ENCODE measurements around the gene TPRG1. TPM values are rescaled to one million over a fixed set of nuclear protein-coding genes. Genes with fewer than 3 reads are reported as not detected.

Gene TPRG1
- total and polyA plus RNA-seq, 9 of the 15 experiments (the other 6 are each of a cell fraction or from before 2014, with no cell fraction given): 0.01 TPM; not detected in 8

GRCh38 chr3:189239616-189240015 is 67.8 kb downstream of the TPRG1 start (continued):
- TF ChIP-seq ZKSCAN1 (IDR thresholded peaks at IDR 0.05; ENCODE audit: low read depth, low read length) (no peak), GTF2A2 (tag; IDR thresholded peaks at IDR 0.05) (no peak)

GRCh38 chr3:189249987-189250386 is 78.2 kb downstream of the TPRG1 start:
- Histone ChIP-seq H3K4me1 (replicated peaks in 1 of 2; ENCODE audit: control insufficient read depth in 2 of 2, insufficient read depth in 2 of 2, low read length in 2 of 2) (no peaks in the 10 kb centered on the region), H3K9ac (ENCODE audit: insufficient read depth in 1 of 2, low read depth in 2 of 2, low read length in 2 of 2) (no peak overlapping the region), H3K27ac (ENCODE audit: extremely low read depth, low read depth, low read length) (no peak overlapping the region), H3K4me3 (no peak overlapping the region), H3K79me2 (ENCODE audit: control insufficient read depth, insufficient read depth, low read length) (no peaks in the 10 kb centered on the region), H3K36me3 (ENCODE audit: control insufficient read depth, insufficient read depth, low read length) (no peaks in the 10 kb centered on the region), H3K9me1 (ENCODE audit: control insufficient read depth, insufficient read depth, low read length) (no peaks in the 10 kb centered on the region), H3K4me2 (ENCODE audit: insufficient read depth, low read length) (no peak overlapping the region), H2AFZ (ENCODE audit: low read depth, low read length) (no peak overlapping the region), H4K20me1 (replicated peaks; ENCODE audit: control insufficient read depth, insufficient read depth, low read length) (no peaks in the 10 kb centered on the region), H3K9me3 (replicated peaks; ENCODE audit: control insufficient read depth, insufficient read depth, low read depth, low read length) (no peaks in the 10 kb centered on the region), H3K27me3 (ENCODE audit: control insufficient read depth in 2 of 2, insufficient read depth in 2 of 2, low read length in 2 of 2) (no peaks in the 10 kb centered on the region)
- no peak for TF ChIP-seq ZFPM2 (CRISPR knock-in tag; IDR thresholded peaks at IDR 0.05)
- TF ChIP-seq SMAD4 (CRISPR knock-in tag; conservative IDR thresholded peaks at IDR 0.05): no peak
- no peak for TF ChIP-seq ZNF551 (CRISPR knock-in tag; IDR thresholded peaks at IDR 0.05)
- TF ChIP-seq STAT5B (CRISPR knock-in tag; IDR thresholded peaks at IDR 0.05): no peak
- no peak for TF ChIP-seq LCOR (CRISPR knock-in tag; IDR thresholded peaks at IDR 0.05)
- no peak for TF ChIP-seq MYC (IDR thresholded peaks at IDR 0.05; ENCODE audit: low read depth, low read length)
- no peak for TF ChIP-seq MYC (CRISPR knock-in tag; IDR thresholded peaks at IDR 0.05; ENCODE audit: borderline replicate concordance, low read depth)
- TF ChIP-seq TBL1XR1 (IDR thresholded peaks at IDR 0.05; ENCODE audit: low read length in 2 of 2): no peak
- TF ChIP-seq GATAD2B (IDR thresholded peaks at IDR 0.05; ENCODE audit: borderline replicate concordance): no peak
- TF ChIP-seq ZNF695 (CRISPR knock-in tag; IDR thresholded peaks at IDR 0.05): no peak
- WGBS (ENCODE audit: insufficient coverage, low coverage, missing lambda C conversion rate): 0% methylated on average over 1 of the region's 1 CpG
- ATAC-seq (no peak), FAIRE-seq (no peak), DNase-seq (ENCODE audit: extremely low read depth in 1 of 4, low spot score in 3 of 4) (no peak)
- in situ Hi-C loops (cut with MboI): no loop called here
- intact Hi-C loops (cut with micrococcal nuclease): no loop called here
- POLR2A ChIA-PET: no interaction called here
- no TSS peak for BruUV-seq (replicated peaks)
- CTCF ChIA-PET (ENCODE audit: low intra/inter-chr PET ratio): interaction anchor here (0.6 kb wide), 1 partner anchor 220 kb away, joined by 3 read pairs; no protein-coding TSS in a partner anchor

All from K562 (cell line).